HG03135 (cell line): ENCODE results near the gene GOLGA8J.
"Not testable (repeated sequence)": the region's sequence is repeated elsewhere in the genome, so short reads cannot be mapped to it uniquely, and the experiment has no call there.

Experiments
- ATAC-seq: cut with Tn5 transposase; IDR thresholded peaks from one replicate; pipeline ENCODE4 v1.9.1; 2021; ENCODE audit warnings: mild to moderate bottlenecking, moderate library complexity; ENCODE audit not compliant: unreplicated experiment

Gene GOLGA8J, protein sequence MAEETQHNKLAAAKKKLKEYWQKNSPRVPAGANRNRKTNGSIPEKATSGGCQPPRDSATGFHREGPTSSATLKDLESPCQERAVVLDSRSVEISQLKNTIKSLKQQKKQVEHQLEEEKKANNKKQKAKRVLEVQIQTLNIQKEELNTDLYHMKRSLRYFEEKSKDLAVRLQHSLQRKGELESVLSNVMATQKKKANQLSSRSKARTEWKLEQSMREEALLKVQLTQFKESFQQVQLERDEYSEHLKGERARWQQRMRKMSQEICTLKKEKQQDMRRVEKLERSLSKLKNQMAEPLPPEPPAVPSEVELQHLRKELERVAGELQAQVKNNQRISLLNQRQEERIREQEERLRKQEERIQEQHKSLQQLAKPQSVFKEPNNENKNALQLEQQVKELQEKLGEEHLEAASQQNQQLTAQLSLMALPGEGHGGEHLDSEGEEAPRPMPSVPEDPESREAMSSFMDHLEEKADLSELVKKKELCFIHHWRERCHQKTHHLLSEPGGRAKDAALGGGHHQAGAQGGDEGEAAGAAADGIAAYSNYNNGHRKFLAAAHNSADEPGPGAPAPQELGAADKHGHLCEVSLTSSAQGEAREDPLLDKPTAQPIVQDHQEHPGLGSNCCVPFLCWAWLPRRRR

DNA sequence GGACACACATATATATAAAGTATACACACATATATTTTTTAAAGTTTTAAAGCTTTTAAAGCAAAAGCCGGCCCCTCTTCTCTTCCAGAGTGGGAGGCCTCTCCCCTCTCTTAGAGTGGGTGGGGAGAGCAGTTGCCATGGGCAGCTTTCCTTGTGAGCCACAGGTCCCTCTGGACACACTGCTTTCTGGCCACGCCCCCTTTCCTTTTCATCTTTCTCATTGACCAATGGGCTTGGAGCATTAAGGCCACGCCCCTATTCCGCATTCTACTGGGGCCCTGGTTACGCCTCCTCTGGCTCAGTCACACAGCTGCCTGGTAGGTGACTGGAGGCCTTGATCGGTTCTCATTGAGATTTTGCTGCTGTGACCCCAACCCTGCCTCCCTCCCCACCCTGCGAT is at the start of gene GOLGA8J:
Gene GOLGA8J (plus strand): TSS at position 301 of the 400 bp plus-strand sequence. CDS start 98 bp downstream, at position 399.
- not testable (repeated sequence) for ATAC-seq

DNA sequence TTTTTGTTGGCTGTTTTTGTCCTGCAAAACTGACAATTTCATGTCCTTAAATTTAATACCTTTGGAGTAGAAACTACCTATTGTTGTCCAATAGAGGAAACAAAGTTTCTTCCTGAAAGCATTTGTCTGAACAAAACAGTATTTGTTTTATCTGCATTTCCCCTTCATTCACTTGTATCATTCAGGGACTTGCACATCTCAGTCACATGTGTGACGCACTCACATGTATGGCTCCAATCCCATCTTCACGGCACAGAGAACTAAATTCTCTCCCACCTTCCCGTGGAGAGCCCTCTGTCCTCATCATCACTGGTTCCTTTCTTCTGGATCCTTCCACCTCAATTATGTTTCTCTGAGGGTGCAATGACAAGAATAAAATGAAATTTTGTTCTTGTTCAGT is 49.5 kb upstream of the GOLGA8J start:
- ATAC-seq = no peak

DNA sequence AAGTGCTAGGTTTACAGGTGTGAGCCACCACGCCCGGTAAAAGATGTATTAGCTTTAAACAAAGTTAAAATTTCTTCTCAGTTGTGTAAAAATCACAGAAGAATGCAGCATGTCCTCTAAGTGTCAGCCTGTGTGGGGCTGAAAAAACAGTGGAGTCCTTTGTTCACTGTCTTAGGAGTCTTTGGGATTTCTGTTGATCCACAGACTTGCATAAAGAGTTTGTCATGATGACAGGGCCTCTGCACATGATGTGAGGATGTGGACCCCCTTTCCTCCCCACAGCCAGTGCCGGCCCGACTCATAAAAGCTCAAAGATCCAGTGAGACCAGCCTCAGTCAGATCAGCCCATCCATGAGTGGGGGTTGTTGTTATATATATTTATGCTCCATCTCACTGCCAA is 49.0 kb upstream of the GOLGA8J start:
- ATAC-seq = no peak

DNA sequence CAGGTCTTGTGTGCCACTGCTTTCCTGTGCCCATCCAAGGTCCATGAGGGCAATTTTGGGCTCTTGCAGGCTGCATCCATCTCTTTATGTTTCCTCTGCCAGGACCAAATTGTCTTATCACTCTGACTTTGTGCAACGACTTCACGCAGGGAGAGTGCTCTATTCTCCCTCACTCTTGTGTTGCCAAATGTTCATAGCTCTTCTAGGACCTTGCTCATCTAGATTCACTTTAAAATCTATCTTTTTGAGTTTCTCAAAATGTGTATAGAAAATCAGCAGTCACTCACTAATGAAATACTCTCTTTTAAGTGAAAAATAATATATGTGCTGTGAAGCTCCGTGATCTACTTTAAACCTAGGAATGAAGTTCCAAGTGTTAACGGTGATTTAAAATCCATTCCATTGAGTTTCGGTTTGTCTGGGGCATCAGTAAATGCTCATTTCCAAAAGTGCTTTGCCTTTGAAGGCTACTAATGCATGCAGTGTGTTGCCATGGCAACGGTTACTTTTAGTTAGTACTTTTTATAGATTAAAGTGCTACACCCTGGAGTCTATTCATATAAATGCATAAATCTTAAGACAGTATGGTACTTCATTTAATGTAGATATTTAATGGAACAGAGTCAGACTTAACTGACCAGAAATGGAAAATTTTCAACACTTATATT is 46.6 kb upstream of the GOLGA8J start:
- no peak for ATAC-seq

DNA sequence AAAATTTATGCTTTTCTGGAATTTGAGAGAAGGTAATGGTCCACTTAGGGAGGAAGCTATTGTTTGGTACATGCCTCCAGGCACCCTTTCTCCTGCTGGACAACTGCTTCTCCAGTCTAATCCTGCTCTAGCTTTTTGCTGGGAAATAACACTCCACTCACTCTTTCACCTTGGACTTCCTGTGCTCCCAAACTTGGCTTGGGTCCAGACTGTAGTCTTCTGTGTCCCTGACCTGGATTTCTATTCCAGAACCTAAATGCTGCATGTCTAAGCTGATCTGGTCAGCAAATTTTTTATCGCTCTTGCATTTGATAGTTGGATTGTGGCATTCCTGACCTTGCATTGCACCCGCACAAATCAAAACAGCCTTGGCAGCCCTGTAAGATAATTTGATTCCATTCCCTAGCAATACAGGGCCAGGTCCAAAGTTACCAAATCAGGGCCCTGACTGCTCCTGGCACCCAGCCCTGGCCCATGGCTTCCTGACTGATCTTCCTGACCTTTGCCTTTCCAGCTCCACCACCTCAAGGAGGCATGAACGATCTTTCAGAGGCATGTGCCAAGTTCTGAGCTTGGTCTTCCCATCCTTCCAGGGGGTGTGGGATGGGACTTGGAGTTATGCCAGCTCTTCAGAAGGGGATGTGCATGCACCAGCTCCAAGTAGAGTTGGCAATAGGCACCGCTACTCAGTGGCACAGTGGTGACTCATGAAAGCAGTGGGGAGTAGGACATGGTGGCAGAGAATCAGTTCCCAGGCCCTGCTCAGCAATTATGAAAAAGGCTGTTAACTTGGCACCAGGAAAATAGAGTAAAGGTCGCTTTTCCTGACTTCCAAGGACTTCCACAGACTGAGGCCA is 43.9 kb upstream of the GOLGA8J start:
- no peak for ATAC-seq

DNA sequence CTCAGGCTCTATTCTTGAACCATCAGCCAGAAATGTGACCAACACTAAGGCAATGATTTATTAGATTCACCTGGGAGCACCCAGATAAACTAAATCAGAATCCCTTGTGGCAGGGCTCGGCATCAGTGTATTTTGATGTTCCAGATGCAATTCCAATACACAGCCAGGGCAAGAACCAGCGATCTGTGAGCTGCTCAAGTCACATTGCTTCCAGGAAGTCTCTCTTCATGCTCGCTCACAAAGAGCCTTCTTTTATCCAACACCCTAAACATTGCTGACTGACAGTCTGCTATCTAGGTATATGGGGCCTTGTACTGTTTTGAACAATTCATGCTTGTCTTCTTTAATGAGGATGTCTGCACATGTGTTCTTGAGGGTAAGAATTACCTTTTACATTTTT is 40.9 kb upstream of the GOLGA8J start:
- ATAC-seq = no peak

DNA sequence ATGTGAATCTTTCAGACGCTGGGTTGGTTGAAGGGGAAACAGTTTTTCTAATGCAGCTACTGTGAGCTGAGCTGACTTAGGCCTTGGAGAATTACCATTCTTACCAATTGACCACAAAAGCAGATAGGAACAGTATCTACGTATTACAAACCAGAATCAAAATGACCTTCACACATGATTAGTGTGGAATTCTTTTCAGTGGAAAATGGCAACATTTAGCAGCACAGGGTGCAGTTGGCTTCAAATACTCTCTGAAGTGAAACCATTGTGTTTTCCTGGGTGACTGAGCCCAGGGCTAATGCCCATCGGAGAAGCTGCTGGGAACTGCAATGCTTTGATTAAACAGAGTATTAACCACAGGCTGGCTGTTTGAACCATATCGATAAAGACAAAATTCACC is 40.2 kb upstream of the GOLGA8J start:
- no peak for ATAC-seq

DNA sequence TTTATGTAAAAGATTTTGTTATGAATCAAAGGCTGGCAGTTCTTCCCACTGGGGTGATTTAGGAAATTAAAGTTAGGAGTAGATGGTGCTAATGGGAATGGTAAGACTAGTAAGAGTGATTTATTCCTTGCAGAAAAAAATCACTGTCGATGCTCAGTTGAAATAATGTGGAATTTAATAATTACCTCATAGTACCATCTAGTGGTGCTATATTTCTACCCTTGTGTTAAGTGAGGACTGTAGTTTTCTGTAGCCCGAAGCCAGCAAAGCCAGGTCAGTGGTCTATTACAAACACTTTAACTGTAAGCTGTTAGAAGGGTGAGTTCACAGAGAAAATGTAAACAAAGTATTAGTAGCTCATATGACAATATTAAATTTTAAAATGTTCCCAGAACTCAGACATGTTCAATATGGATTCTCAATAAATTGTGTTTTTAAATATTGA is 39.5 kb upstream of the GOLGA8J start:
- ATAC-seq = no peak

DNA sequence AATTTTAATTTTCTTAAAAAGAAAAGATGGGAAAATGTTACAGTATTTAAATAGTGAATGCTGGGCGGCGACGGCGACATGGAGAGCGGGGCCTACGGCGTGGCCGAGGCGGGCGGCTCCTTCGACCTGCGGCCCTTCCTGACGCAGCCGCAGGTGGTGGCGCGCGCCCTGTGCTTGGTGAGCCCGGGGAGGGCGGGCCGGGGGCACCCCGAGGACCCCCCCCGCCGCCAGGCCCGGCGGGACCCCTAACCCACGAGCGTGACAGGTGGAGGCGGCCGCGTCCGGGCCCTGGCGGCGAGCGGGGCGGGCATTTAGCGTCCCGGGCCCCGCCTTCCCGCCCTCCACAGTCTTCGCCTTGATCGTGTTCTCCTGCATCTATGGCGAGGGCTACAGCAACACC is 38.4 kb upstream of the GOLGA8J start:
- no peak for ATAC-seq

DNA sequence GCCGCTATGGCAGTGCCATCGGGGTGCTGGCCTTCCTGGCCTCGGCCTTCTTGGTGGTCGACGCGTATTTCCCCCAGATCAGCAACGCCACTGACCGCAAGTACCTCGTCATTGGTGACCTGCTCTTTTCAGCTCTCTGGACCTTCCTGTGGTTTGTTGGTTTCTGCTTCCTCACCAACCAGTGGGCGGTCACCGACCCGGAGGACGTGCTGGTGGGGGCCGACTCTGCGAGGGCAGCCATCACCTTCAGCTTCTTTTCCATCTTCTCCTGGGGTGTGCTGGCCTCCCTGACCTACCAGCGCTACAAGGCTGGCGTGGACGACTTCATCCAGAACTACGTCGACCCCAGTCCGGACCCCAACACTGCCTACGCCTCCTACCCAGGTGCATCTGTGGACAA is 37.9 kb upstream of the GOLGA8J start:
- ATAC-seq = not testable (repeated sequence)

DNA sequence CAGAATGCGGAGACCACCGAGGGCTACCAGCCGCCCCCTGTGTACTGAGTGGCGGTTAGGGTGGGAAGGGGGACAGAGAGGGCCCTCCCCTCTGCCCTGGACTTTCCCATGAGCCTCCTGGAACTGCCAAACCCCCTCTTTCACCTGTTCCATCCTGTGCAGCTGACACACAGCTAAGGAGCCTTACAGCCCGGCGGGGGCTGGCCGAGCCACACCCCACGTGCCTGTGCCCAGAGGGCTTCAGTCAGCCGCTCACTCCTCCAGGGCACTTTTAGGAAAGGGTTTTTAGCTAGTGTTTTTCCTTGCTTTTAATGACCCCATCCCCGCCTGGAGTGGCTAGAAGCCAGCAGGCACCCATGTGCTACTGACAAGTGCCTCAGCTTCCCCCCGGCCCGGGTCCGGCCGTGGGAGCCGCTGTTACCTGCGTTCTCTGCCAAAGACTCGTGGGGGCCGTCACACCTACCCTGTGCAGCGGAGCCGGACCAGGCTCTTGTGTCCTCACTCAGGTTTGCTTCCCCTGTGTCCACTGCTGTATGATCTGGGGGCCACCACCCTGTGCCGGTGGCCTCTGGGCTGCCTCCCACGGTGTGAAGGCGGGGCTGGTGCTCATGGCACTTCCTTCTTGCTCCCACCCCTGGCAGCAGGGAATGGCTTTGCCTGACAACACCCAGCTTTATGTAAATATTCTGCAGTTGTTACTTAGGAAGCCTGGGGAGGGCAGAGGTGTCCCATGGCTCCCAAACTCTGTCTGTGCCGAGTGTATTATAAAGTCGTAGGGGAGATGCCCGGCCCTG is 37.3 kb upstream of the GOLGA8J start:
- ATAC-seq = not testable (repeated sequence)

DNA sequence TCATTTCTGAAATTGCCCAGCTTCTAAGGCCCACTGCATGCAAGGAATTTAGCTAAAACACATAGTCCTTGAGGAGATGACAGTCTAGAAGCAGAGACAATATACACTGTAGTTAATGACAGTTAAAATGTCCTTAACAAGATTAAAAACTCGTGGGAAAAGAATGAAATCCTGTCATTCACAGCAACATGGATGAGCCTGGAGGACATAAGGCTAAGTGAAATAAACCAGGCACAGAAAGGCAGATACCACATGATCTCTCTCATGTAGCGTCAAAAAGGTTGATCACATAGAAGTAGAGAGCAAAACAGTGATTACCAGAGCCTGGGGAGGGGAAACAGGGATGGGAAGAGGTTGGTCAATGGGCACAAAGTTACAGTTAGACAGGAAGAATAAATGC is 36.3 kb upstream of the GOLGA8J start:
- no peak for ATAC-seq

DNA sequence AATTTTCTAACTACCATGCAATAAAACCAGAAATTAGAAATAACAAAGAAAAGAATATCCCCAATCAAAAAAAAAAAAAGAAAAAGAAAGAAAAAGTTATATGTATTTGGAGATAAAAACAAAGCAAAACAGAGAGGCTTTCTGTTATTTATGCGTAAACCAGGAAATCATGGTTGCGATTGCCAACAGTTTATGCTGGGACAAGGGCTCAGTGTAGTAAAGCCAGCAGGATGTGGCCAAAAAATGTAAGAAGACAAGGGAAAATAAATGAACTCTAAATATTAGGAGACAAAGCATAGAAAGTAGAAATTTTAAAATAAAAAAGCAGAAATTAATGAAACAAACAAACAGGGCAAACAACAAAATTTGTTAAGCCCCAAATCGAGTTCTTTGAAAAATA is 27.2 kb upstream of the GOLGA8J start:
- ATAC-seq = no peak

DNA sequence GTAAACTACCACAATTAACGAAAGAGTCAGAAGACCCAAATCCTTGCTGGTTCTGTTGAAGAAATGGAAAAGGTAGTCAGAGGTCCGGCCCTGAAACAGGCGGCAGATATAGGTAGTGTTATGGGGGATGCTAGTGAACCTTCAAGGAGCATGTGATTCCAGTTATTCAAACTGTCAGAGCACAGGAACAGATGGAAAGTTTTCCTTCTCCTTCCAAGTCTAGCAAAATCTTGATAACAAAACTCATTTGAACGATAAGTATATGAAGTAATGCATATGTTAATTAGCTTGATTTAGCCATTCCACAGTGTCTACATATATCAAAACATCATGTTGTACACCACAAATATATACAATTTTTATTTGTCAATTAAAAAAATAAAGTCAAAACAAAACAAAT is 26.6 kb upstream of the GOLGA8J start:
- ATAC-seq = no peak

DNA sequence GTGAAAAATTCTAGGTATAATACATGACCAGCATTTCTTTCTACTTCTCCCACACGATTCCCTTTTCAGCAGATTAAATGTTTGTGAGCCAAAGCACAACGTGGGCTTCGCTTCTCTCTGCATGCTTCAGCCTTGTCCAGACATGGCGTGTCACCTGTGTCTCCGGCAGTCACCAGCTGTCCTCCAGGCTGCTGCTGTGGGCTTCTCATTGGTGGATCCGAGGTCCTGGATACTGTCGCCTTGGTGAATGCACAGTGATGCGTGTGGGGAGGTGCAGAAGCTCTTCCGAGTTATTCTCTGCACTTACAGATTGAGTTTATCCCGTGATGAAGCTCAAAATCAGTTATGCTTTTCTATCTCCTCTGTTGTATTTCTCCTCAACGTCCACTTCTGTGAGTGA is 23.0 kb upstream of the GOLGA8J start:
- no peak for ATAC-seq

DNA sequence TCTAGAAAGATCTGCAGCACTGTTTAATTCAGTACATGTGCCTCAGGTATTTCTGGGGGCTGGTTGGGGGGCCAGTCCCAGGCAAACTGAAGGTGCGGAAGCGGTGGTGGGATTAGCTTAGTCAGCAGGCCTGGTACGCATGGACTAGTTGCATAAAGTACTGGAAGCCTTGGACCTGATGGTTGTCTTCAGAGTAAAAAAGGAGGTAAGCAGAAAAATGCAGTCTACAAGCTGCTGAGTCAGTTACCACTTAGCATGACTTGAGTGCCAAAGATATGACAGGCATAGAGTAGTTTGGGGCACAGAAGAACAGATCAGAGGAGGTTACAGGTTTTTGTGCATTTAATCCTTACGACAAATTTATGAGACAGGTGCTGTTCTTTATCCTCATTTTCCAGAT is 19.9 kb upstream of the GOLGA8J start:
- no peak for ATAC-seq

DNA sequence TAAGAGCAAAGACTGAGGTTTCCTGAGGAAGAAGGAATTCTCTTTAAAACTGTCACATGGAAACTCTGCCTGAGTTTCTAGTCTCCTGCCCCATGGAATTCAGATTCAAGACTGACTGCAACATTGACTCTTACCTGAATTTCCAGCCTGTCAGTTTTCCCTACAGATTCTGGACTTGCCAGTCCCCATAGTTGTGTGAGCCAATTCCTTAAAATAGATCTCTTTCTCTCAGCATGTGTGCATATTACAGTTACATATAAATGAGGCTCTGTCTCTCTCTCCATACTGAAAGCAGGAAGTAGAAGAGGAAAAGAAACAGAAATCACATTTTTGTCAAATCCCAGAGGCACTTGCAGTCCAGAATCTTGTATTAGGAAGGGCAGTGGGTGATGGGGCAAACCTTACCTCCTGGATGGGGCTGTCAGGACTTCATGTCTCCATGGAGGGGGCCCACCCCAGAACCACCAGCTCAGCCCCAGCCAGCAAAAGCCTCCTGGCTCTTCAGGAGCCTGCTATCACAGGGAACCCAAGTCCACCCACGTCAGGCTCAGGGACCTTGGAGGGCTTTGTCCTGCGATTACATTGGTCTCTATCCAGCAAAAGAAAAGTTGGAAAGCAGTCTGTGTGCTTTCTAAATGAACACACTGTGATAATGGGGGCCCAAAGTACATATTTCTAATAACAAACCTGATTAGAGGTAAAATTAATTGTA is 18.8 kb upstream of the GOLGA8J start:
- no peak for ATAC-seq

DNA sequence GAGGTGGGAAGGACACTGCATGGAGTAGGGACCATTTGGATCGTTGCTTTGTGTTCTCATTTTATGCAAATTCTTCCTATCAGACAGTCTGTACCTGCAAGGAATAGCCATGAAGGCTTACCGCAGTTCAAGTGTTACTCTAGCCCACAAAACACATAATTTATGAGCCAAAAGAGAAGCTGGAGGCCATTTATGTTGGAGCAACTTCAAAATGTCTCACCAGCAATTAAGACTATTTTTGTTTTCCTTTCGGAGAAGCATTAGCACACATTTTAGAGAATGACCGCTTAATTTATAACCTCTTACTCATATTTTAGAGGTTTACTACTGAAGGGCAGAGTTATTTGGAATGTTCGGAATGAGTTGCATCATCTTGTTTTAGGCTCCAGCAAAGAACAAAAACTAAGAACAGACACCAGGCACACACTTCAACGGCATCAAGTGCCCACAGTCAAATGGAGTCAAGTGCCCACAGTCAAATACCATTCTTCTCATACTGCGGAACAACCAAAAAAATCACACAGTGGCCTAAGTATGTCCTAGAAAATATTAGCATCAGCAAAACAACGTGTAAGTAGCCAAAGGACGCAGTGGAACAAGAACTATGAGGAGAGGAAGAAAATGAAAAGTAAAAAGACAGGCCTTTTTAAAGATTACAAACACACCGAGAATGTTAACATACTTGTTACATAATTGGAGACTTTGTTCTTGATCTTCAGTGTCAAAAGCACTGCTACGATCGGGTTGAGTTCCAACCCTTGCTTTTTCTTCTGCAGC is 17.5 kb upstream of the GOLGA8J start:
- ATAC-seq = no peak

DNA sequence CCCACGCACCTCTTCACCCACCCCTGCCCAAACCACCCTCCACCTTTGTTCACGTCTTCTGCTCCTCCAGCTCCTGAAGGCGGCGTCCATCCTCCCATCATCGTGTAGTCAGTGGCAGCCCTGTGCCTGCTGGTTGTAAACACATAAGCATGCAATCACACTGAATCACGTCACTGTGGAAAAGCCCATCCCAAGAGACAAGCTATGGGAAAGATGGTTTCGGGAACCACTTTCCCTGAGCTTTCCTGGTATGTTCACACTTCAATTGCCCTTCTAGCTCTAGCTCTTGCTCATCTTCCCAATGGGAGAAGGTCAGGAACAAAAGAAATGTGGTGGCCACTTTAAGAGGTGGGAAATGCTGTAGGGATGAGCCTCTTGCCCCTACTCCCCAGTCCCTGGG is 14.4 kb upstream of the GOLGA8J start:
- no peak for ATAC-seq
